Stimulated activated CD4-positive, alpha-beta T cell treated with anti-CD3 and anti-CD28 coated beads, Interleukin-1b, Interleukin-23, amount 100 ng/mL, for 4 hours (primary cell): ENCODE results near the gene F7.
A peak's percentile ranks its signal among the peaks of the same experiment; 100 is the strongest.
"Not testable (repeated sequence)": the region's sequence is repeated elsewhere in the genome, so short reads cannot be mapped to it uniquely, and the experiment has no call there.

Experiments used
- DNase-seq, 2 donors: peaks; one replicate each; pipeline ENCODE4 v3.0.0-alpha.2; 2020; ENCODE audit warnings: low read depth in 2 of 2

F7 gene

GRCh38 chr13:113153810-113154748, 48.5 kb downstream of the F7 start:
- DNase-seq: peak; percentile 63 to 69

DNA sequence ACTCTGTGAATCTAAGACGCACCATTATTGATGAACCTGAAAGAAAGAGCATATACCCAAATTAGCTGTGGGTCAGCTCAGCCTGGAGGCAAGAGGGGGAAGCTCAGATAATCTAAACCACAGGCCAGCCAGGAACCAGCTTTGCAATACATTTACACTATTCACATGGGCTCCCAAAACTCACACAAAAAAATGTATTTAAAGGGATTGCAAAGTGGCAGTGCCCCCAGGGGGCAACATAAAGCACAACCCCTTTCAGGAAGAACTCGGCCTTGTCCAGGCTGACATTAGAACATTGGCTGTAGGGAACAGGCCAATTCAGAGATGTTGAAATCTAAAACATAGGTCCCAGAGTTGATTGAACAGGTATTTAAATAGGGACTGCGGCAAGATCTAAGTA, 49.6 kb downstream of the F7 start:
- DNase-seq: no peak

- DNase-seq: no peak
Observed at GRCh38 chr13:113155982-113156655, 50.5 kb downstream of the F7 start.

GRCh38 chr13:113157206-113157928, 51.8 kb downstream of the F7 start:
- no peak for DNase-seq

DNA sequence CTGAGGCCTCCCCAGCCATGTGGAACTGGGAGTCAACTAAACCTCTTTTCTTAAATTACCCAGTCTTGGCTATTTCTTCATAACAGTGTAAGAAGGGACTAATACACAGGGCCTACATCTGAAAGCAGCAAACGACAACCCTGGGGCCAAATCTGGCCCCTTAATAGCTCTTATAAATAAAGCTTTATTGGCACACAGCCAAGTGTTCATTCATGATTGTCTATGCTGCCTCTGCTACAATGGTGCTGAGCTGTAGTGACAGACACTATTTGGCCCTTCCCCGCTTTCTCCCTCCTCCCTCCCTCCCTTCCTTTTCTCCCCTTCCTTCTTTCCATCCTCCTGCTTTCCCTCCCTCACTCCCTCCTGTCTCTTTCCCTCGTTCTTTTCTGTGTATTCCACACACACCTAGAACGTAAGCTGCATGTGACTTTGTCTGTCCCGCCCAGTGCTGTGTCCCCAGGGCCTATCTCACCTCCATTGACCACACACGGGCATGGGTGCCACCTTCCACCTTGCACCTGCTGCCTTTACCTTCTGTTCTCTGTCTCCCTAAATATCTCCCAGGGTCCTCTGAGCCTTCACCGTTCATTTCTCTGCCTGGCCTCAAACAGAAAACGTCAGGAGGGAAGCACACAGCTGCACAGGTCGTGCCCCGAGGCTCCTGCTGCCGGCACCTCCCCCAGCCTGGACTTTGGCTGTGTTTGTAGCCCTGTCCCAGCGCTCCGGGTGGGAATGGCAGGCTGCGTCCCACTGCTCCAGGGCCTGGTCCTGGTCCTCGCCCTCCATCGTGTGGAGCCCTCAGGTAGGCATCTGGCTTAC, 52.5 kb downstream of the F7 start, which contains the start of gene PROZ:
Gene PROZ, plus strand, starts transcription at position 720 of the 819 bp plus-strand sequence. Its CDS starts 13 bp downstream, at position 733.
- DNase-seq: no peak

- DNase-seq: no peak
Observed at GRCh38 chr13:113158946-113159345, 53.4 kb downstream of the F7 start.

- DNase-seq: no peak
Observed at GRCh38 chr13:113159701-113160100, 54.1 kb downstream of the F7 start.

DNA sequence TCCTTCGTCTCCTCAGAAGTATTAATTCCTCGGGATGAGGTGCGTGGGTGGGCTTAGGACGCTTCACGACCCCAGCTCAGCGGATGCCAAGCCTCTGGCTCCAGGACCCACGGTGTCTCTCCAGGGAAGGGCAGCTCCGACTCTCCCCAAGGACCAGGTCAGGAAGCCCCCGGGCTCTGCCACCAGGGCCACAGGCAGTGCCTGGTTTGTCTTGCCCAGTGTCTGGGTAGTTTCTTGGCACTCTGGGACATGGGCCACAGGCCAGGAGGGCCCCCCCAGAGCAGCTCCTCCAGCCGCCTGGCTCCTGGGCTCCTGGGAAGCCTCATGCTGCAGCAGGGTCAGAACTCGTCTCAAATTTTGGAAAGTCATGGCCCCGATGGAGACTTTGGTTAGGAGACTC, 55.4 kb downstream of the F7 start:
- no peak for DNase-seq

GRCh38 chr13:113161433-113161832, 55.8 kb downstream of the F7 start:
- no peak for DNase-seq

DNA sequence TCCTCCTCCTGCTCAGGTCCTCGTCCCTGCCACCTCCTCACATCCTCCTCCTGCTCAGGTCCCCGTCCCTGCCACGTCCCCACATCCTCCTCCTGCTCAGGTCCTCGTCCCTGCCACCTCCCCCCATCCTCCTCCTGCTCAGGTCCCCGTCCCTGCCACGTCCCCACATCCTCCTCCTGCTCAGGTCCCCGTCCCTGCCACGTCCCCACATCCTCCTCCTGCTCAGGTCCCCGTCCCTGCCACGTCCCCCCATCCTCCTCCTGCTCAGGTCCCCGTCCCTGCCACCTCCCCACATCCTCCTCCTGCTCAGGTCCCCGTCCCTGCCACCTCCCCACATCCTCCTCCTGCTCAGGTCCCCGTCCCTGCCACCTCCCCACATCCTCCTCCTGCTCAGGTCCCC, 56.4 kb downstream of the F7 start:
- DNase-seq: not testable (repeated sequence)

- no peak for DNase-seq
Observed at GRCh38 chr13:113162783-113163685, 57.4 kb downstream of the F7 start.

- DNase-seq: no peak
Observed at GRCh38 chr13:113164492-113164891, 58.9 kb downstream of the F7 start.

DNA sequence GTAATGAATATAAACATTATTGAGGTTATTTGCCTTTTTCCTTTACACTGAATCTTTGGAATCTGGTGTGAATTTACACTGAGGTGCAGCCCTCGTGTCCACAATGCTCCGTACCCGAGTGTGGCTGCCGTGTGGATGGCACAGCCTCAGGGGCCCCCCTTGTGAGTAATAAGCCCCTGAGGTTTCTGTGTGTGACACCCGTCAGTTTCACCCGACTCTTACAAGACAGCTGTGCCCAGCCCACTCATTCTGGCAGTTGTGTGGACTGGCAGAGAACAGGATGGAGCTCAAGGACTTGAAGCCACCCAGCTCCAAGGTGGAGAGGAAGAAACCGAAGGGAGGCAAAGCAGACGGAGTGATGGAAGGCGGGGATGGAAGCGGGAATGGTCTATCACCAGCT, 60.7 kb downstream of the F7 start:
- DNase-seq: no peak

DNA sequence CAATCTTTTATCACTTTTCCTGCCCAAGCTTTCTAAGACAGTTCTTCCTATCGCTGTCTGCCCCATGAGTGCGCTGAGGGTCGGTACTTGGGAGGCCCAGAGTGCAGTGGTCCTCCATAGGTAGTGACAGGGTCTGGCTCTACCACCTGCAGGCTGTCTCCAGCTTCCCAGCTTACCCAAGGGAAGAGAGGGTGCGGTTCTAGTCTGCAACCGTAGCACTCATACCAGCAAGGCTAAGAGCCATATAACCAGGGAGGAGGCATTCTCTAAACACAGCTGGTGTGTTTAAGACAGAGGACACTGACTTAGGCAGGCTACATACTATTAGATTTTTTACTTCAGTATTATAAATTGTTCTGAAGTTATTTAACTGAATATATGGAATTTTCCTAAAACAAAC, 61.1 kb downstream of the F7 start:
- no peak for DNase-seq

DNA sequence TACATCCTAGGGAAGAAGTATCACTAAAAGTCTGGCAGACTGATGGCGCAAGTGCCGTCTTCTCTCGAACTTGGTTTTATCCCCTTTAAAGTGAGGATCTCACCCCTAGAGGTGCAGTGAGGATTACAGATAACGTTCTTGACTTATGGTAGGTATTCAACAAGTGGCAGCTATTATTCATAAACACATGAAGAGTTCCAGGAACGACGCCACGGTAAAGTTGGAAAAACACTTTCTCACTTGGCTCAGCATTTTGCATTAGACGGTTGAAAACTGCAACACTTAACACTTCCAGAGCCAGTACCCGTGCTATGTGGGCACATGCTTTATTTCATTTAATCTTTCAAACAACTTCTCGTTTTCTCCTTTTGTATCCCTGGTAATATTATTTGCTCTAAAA, 61.6 kb downstream of the F7 start:
- no peak for DNase-seq

- DNase-seq: no peak
Observed at GRCh38 chr13:113167575-113167974, 62.0 kb downstream of the F7 start.

DNA sequence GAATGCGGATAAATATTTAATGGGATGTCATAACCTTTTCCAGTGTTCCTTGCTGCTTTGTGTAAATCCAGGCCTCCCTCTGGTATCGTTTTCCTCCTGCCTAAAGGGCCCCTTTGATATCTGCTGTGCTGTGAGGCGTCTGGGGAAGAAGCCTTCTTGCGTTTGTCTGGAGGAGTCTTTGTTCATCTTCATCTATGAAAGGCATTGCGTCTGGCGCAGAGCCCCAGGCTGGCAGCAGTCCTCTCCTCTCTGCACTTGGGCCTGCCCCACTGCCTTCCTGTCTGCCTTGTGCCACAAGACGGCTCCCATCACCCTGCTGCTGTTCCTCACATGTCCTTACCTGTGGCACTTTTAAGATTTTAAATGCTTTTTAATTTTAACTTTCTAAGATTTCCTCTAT, 62.6 kb downstream of the F7 start:
- DNase-seq: no peak

DNA sequence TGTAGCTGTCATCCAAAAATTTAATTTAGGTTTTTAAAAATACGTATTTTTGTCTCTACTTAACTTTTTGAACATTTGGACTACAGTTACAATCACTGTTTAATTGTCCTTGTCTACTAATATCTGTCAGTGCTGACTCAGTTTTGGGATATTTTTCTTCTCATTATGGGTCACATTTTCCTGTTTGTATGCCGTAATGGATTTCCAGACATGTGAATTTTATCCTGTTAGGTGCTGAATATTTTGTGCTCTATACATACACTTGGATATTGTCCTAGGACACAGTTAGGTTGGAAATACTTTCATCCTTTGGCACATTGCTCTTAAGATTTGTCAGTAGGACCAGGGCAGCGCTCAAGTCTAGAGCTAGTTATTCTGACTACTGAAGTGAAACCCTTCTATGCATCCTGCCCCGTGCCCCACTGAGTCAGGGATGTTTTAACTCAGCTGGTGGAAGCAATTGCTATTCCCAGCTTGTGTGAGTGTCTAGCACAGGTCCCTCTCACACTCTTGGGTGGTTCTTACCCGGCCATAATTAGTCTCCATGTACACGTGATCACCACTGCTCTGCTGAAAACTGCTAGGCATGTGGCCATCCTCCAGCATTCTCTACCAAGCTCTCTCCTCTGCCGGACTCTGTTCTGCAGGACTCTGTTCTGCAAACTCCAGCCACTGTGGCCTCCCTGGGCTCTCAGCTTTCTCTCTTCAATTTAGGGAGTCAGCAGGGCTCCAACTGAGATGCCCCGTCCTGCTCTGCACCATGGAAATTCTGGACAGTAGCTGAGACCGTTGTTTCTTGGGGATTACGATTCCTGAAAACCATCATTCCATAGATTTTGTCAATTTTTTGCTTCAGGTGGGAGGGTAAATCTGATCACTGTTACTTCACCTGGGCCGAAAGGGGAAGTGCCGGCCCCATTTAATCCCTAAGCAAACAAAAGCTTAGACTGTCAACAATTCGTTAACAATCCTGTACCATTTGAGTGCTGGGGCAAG, 64.0 kb downstream of the F7 start:
- no peak for DNase-seq
